ENCODE results near the gene LMF2.

The LMF2 gene

GRCh38 chr22:50506611-50507420, 686 bp downstream of the LMF2 start:
- H3K4me1 ChIP-seq (ENCODE audit: control insufficient read depth, insufficient read depth, low read length) = peaks cover 17% of the 10 kb centered on the region
- peaks cover 25% of the 10 kb centered on the region for H3K36me3 ChIP-seq (ENCODE audit: insufficient read depth, low read length)
- H3K27me3 ChIP-seq (ENCODE audit: control insufficient read depth, insufficient read depth, low read length) = no peaks in the 10 kb centered on the region
- H3K4me2 ChIP-seq (ENCODE audit: low read length) = peak overlapping the region; percentile 100
- H3K9ac ChIP-seq (ENCODE audit: low read depth, low read length) = peak overlapping the region; percentile 96
- H3K4me3 ChIP-seq (ENCODE audit: low read length) = peak overlapping the region; percentile 92
- no peaks in the 10 kb centered on the region for H3K9me3 ChIP-seq (replicated peaks; ENCODE audit: low read length)

- Histone ChIP-seq H3K4me2 (ENCODE audit: low read length) (peak overlapping the region; percentile 100), H3K9ac (ENCODE audit: low read depth, low read length) (peak overlapping the region; percentile 96), H3K9me3 (replicated peaks; ENCODE audit: low read length) (no peaks in the 10 kb centered on the region), H3K4me3 (ENCODE audit: low read length) (peak overlapping the region; percentile 92), H3K4me1 (ENCODE audit: control insufficient read depth, insufficient read depth, low read length) (peaks cover 17% of the 10 kb centered on the region), H3K27me3 (ENCODE audit: control insufficient read depth, insufficient read depth, low read length) (no peaks in the 10 kb centered on the region), H3K36me3 (ENCODE audit: insufficient read depth, low read length) (peaks cover 25% of the 10 kb centered on the region)
These were observed 1.5 kb downstream of the LMF2 start for GRCh38 chr22:50505776-50506610.

- Histone ChIP-seq H3K4me1 (ENCODE audit: control insufficient read depth, insufficient read depth, low read length) (peaks cover 17% of the 10 kb centered on the region), H3K36me3 (ENCODE audit: insufficient read depth, low read length) (peaks cover 28% of the 10 kb centered on the region), H3K9me3 (replicated peaks; ENCODE audit: low read length) (no peaks in the 10 kb centered on the region), H3K4me3 (ENCODE audit: low read length) (no peak overlapping the region), H3K4me2 (ENCODE audit: low read length) (no peak overlapping the region), H3K27me3 (ENCODE audit: control insufficient read depth, insufficient read depth, low read length) (no peaks in the 10 kb centered on the region), H3K9ac (ENCODE audit: low read depth, low read length) (no peak overlapping the region)
These were observed 2.2 kb downstream of the LMF2 start for GRCh38 chr22:50505276-50505775.

- H3K27me3 ChIP-seq (ENCODE audit: control insufficient read depth, insufficient read depth, low read length) = no peaks in the 10 kb centered on the region
- H3K36me3 ChIP-seq (ENCODE audit: insufficient read depth, low read length) = peaks cover 28% of the 10 kb centered on the region
- H3K4me3 ChIP-seq (ENCODE audit: low read length) = no peak overlapping the region
- no peak overlapping the region for H3K9ac ChIP-seq (ENCODE audit: low read depth, low read length)
- H3K4me1 ChIP-seq (ENCODE audit: control insufficient read depth, insufficient read depth, low read length) = peaks cover 17% of the 10 kb centered on the region
- no peaks in the 10 kb centered on the region for H3K9me3 ChIP-seq (replicated peaks; ENCODE audit: low read length)
- H3K4me2 ChIP-seq (ENCODE audit: low read length) = no peak overlapping the region
These were observed 2.9 kb downstream of the LMF2 start for GRCh38 chr22:50504369-50505211.

- Histone ChIP-seq H3K27me3 (ENCODE audit: control insufficient read depth, insufficient read depth, low read length) (no peaks in the 10 kb centered on the region), H3K4me2 (ENCODE audit: low read length) (no peak overlapping the region), H3K36me3 (ENCODE audit: insufficient read depth, low read length) (peaks cover 28% of the 10 kb centered on the region), H3K4me3 (ENCODE audit: low read length) (no peak overlapping the region), H3K9me3 (replicated peaks; ENCODE audit: low read length) (no peaks in the 10 kb centered on the region), H3K4me1 (ENCODE audit: control insufficient read depth, insufficient read depth, low read length) (peaks cover 7% of the 10 kb centered on the region), H3K9ac (ENCODE audit: low read depth, low read length) (no peak overlapping the region)
These were observed 3.9 kb downstream of the LMF2 start for GRCh38 chr22:50503475-50504145.

DNA sequence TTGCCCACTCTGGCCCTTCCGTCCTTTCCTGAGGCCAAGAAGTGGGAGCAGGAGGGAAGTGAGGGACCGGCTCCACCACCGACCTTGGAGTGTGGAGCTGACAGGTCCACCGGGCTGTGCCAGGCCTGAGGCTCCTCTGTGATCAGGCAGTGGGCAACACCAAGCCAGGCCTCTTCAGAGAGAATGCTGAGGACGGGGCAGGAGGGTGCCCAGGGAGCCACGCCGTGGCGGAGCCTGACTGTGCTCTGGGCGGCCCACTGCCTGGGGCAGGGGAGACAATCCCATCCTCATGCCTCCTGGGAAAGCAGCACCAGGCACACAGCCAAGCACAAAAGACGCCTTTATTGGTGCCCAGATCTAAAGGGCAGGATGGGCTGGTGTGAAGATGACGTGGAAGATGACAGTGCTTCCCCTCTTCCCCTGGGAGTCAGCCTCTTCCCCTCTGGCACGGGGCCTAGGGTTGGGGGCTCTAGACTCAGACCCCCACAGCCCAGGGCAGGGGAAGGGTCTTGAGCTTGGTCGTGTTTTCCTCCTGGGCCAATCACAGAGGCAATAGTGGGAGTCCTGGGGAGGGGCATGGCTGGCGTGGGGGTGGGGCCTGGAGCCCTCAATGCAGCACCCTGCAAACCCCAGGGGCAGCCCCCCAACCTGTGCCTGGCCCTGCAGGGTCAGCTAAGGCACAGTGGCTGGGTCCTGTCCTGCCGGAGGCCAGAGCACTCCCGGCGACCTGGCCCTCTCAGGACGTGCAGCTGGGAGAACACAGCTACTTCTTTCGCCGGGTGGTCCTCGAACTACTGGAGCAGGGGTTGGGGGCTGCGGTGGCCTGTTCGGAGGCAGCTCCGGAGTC, 4.7 kb downstream of the LMF2 start:
- no peak overlapping the region for H3K9ac ChIP-seq (ENCODE audit: low read depth, low read length)
- H3K27me3 ChIP-seq (ENCODE audit: control insufficient read depth, insufficient read depth, low read length) = no peaks in the 10 kb centered on the region
- no peak overlapping the region for H3K4me3 ChIP-seq (ENCODE audit: low read length)
- H3K36me3 ChIP-seq (ENCODE audit: insufficient read depth, low read length) = peaks cover 28% of the 10 kb centered on the region
- H3K4me1 ChIP-seq (ENCODE audit: control insufficient read depth, insufficient read depth, low read length) = peaks cover 6% of the 10 kb centered on the region
- no peak overlapping the region for H3K4me2 ChIP-seq (ENCODE audit: low read length)
- no peaks in the 10 kb centered on the region for H3K9me3 ChIP-seq (replicated peaks; ENCODE audit: low read length)

- H3K9me3 ChIP-seq (replicated peaks; ENCODE audit: low read length) = no peaks in the 10 kb centered on the region
- H3K27me3 ChIP-seq (ENCODE audit: control insufficient read depth, insufficient read depth, low read length) = no peaks in the 10 kb centered on the region
- H3K4me3 ChIP-seq (ENCODE audit: low read length) = no peak overlapping the region
- H3K36me3 ChIP-seq (ENCODE audit: insufficient read depth, low read length) = peaks cover 28% of the 10 kb centered on the region
- no peak overlapping the region for H3K9ac ChIP-seq (ENCODE audit: low read depth, low read length)
- H3K4me1 ChIP-seq (ENCODE audit: control insufficient read depth, insufficient read depth, low read length) = peaks cover 6% of the 10 kb centered on the region
- no peak overlapping the region for H3K4me2 ChIP-seq (ENCODE audit: low read length)
These were observed 5.4 kb downstream of the LMF2 start for GRCh38 chr22:50502096-50502495.

GRCh38 chr22:50500452-50500851, 7.0 kb downstream of the LMF2 start:
- Histone ChIP-seq H3K36me3 (ENCODE audit: insufficient read depth, low read length) (peaks cover 23% of the 10 kb centered on the region), H3K27me3 (ENCODE audit: control insufficient read depth, insufficient read depth, low read length) (no peaks in the 10 kb centered on the region), H3K4me1 (ENCODE audit: control insufficient read depth, insufficient read depth, low read length) (no peaks in the 10 kb centered on the region), H3K9ac (ENCODE audit: low read depth, low read length) (no peak overlapping the region), H3K4me3 (ENCODE audit: low read length) (no peak overlapping the region), H3K9me3 (replicated peaks; ENCODE audit: low read length) (no peaks in the 10 kb centered on the region), H3K4me2 (ENCODE audit: low read length) (no peak overlapping the region)

- Histone ChIP-seq H3K36me3 (ENCODE audit: insufficient read depth, low read length) (peaks cover 14% of the 10 kb centered on the region), H3K27me3 (ENCODE audit: control insufficient read depth, insufficient read depth, low read length) (no peaks in the 10 kb centered on the region), H3K4me3 (ENCODE audit: low read length) (no peak overlapping the region), H3K4me1 (ENCODE audit: control insufficient read depth, insufficient read depth, low read length) (no peaks in the 10 kb centered on the region), H3K9ac (ENCODE audit: low read depth, low read length) (no peak overlapping the region), H3K9me3 (replicated peaks; ENCODE audit: low read length) (no peaks in the 10 kb centered on the region), H3K4me2 (ENCODE audit: low read length) (no peak overlapping the region)
These were observed 9.1 kb downstream of the LMF2 start for GRCh38 chr22:50498322-50498890.

DNA sequence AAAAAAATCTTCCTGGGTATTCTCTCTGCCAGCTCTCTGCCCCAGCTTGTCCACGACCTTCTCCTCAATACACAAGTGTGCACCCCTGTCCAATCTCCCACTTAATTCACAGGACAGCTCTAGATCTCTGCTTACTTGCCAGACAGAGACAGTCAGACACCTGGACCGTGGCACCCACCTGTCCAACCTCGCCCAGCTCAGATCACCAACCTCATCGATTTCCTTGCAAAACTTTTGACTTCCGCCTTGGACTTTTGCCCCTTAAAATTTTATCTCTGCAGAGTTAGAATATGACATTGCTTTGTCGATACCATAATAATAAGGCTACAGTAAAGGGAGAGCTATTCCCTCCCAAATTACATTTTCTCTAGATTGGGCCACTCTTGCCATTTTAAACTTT, 10.4 kb downstream of the LMF2 start:
- no peak overlapping the region for H3K4me3 ChIP-seq (ENCODE audit: low read length)
- no peaks in the 10 kb centered on the region for H3K9me3 ChIP-seq (replicated peaks; ENCODE audit: low read length)
- peaks cover 4% of the 10 kb centered on the region for H3K36me3 ChIP-seq (ENCODE audit: insufficient read depth, low read length)
- H3K4me2 ChIP-seq (ENCODE audit: low read length) = no peak overlapping the region
- H3K9ac ChIP-seq (ENCODE audit: low read depth, low read length) = no peak overlapping the region
- H3K4me1 ChIP-seq (ENCODE audit: control insufficient read depth, insufficient read depth, low read length) = no peaks in the 10 kb centered on the region
- H3K27me3 ChIP-seq (ENCODE audit: control insufficient read depth, insufficient read depth, low read length) = no peaks in the 10 kb centered on the region
